K562 (cell line): Measurements from ENCODE around the gene LAMTOR1. TPM values are rescaled to one million over a fixed set of nuclear protein-coding genes. Genes with fewer than 3 reads are reported as not detected.

Experiments used
- CBFA2T3 ChIP-seq: fragments of 450-650 bp; IDR thresholded peaks from 2 replicates; pipeline ENCODE4 v1.6.1; 2017
- CREB1 ChIP-seq, 2 experiments: sonication (generic) in 1 of 2; formaldehyde crosslinking in 1 of 2; IDR thresholded peaks; 2 replicates each; pipeline versions ENCODE4 v1.6.1 to v1.8.0; 2012 to 2022; ENCODE audit warnings: inconsistent platforms in 1 of 2, mild to moderate bottlenecking in 1 of 2, missing genetic modification reagents in 1 of 2, moderate library complexity in 1 of 2
- DEAF1 ChIP-seq: fragments of 450-650 bp; formaldehyde crosslinking; IDR thresholded peaks from 2 replicates; pipeline ENCODE4 v1.4.0; 2020; ENCODE audit warnings: mild to moderate bottlenecking, moderate library complexity
- ETV1 ChIP-seq: fragments of 450-650 bp; conservative IDR thresholded peaks from 2 replicates; pipeline ENCODE4 v1.6.1; 2016; ENCODE audit warnings: missing genetic modification characterization, control low read depth, low read depth, missing compliant biosample characterization
- GABPA ChIP-seq: fragments of 200-800 bp; sonication (Bioruptor generic); conservative IDR thresholded peaks from 2 replicates; pipeline ENCODE4 v1.6.1; 2016; ENCODE audit warnings: low read depth, missing genetic modification characterization, missing compliant biosample characterization
- HNRNPH1 ChIP-seq: fragments of 200-400 bp; formaldehyde crosslinking; optimal IDR thresholded peaks from 2 replicates; pipeline ENCODE3; 2017; ENCODE audit warnings: low read depth, mild to moderate bottlenecking, low read length, moderate library complexity
- NCOA6 ChIP-seq: fragments of 450-650 bp; IDR thresholded peaks from 2 replicates; pipeline ENCODE4 v1.6.1; 2017; ENCODE audit warnings: mild to moderate bottlenecking
- NFATC3 ChIP-seq: fragments of 450-650 bp; IDR thresholded peaks from 2 replicates; pipeline ENCODE4 v1.6.1; 2017; ENCODE audit warnings: mild to moderate bottlenecking
- NFXL1 ChIP-seq: fragments of 450-650 bp; formaldehyde crosslinking; IDR thresholded peaks from 2 replicates; pipeline ENCODE4 v1.4.0; 2021; ENCODE audit warnings: mild to moderate bottlenecking
- NR2F6 ChIP-seq: fragments of 450-650 bp; formaldehyde crosslinking; IDR thresholded peaks from 2 replicates; pipeline ENCODE4 v1.4.0; 2020; ENCODE audit warnings: mild to moderate bottlenecking
- NR3C1 ChIP-seq: sonication (generic); formaldehyde crosslinking; IDR thresholded peaks from 2 replicates; pipeline ENCODE4 v1.8.1; 2022; ENCODE audit warnings: missing genetic modification reagents
- RERE ChIP-seq: sonication (generic); formaldehyde crosslinking; IDR thresholded peaks from 2 replicates; pipeline ENCODE4 v1.8.0; 2023; ENCODE audit warnings: missing genetic modification reagents, mild to moderate bottlenecking, borderline replicate concordance
- SMARCB1 ChIP-seq: IDR thresholded peaks from 2 replicates; pipeline ENCODE4 v1.6.1; 2011; ENCODE audit warnings: improper control_type of control experiment, low read depth; ENCODE audit not compliant: insufficient read length
- SNIP1 ChIP-seq: fragments of 450-650 bp; IDR thresholded peaks from 2 replicates; pipeline ENCODE4 v1.7.1; 2017; ENCODE audit warnings: low read depth, mild to moderate bottlenecking
- TBP ChIP-seq: optimal IDR thresholded peaks from 2 replicates; pipeline ENCODE3; 2011; ENCODE audit warnings: low read depth, low read length, improper control_type of control experiment
- ZNF124 ChIP-seq: sonication (generic); formaldehyde crosslinking; IDR thresholded peaks from 2 replicates; pipeline ENCODE4 v1.8.1; 2022; ENCODE audit warnings: missing genetic modification reagents
- ZNF232 ChIP-seq: sonication (generic); formaldehyde crosslinking; IDR thresholded peaks from 2 replicates; pipeline ENCODE4 v1.8.0; 2022; ENCODE audit warnings: mild to moderate bottlenecking, missing genetic modification reagents
- ZNF239 ChIP-seq: fragments of 250-450 bp; sonication (Bioruptor Pico); IDR thresholded peaks from 2 replicates; pipeline ENCODE4 v1.4.0; 2020; ENCODE audit warnings: mild to moderate bottlenecking
- ZNF436 ChIP-seq: fragments of 250-450, 450-650 bp; sonication (Bioruptor Pico); formaldehyde crosslinking; IDR thresholded peaks from 2 replicates; pipeline ENCODE4 v1.7.0; 2020; ENCODE audit warnings: mild to moderate bottlenecking
- ZNF551 ChIP-seq: fragments of 250-450 bp; sonication (Bioruptor Pico); IDR thresholded peaks from 2 replicates; pipeline ENCODE4 v1.5.0; 2021; ENCODE audit warnings: mild to moderate bottlenecking, moderate library complexity
- ZNF780A ChIP-seq: fragments of 250-450 bp; sonication (Bioruptor Pico); IDR thresholded peaks from 2 replicates; pipeline ENCODE4 v1.5.0; 2021; ENCODE audit warnings: mild to moderate bottlenecking
- polyA plus RNA-seq, 8 experiments: library from polyadenylated mRNA; depleted of rRNA in 4 of 8; stranded (reverse) in 5 of 8; unstranded in 3 of 8; fragments of >200 nt; fragmentation: Nextera tagmentation in 2 of 8; fragmentation: Illumina TruSeq in 1 of 8; extraction: Ambion mirVana in 2 of 8; extraction: Trizol in 1 of 8; gene quantifications; 2 replicates each; pipeline versions ENCODE4 v1.2.1 to v1.2.3, GENCODE V29; 2011 to 2014; ENCODE audit warnings: inconsistent platforms in 1 of 8, missing spikeins in 1 of 8
- total RNA-seq, 7 experiments: library from RNA; depleted of rRNA in 6 of 7; stranded (reverse); fragments of >200 nt in 6 of 7; fragmentation: Illumina TruSeq in 2 of 7; extraction: Trizol in 2 of 7; gene quantifications; 2 replicates each; pipeline versions ENCODE4 v1.2.1 to v1.2.3, GENCODE V29; 2011 to 2021; ENCODE audit warnings: low replicate concordance in 1 of 7
- TF ChIP-seq, protein P1 (sequence below): fragments of 450-650 bp; IDR thresholded peaks from 2 replicates; pipeline ENCODE4 v1.7.1; 2018; ENCODE audit warnings: mild to moderate bottlenecking, low read depth; ENCODE audit not compliant: partially characterized antibody

LAMTOR1 gene
- total and polyA plus RNA-seq, 9 of the 15 experiments (the other 6 are each of a cell fraction or from before 2014, with no cell fraction given), result 62.6 to 104 (median 85.3) TPM

DNA sequence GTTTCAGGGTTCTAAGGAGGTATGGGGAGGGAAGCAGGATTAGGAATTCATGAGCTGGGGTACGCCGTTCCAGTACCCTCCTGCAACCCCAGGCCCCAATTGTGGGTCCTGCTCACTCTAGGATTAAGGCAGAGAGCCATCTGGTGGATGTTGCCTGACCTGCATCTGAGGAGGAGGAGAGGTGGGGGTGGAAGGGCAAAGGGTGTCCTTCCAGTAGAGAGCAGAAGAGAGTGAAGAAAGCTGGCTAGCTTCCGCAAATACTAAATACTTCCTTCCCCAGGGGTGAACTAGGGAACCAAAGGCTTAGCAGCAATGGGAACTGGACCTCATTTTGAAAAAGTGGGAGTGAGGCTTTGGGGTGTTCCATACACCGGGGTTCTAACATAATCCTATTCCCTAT is 11.8 kb downstream of the LAMTOR1 start (continued):
- TF ChIP-seq GABPA (tag) (peak; percentile 34; the same call in 1 of the 2 replicates), NR3C1 (CRISPR knock-in tag) (no peak), TBP (no peak), DEAF1 (peak; percentile 87), NCOA6 (no peak), NFXL1 (CRISPR knock-in tag) (no peak), SMARCB1 (no peak), ZNF232 (CRISPR knock-in tag) (no peak), ZNF124 (CRISPR knock-in tag) (no peak), CBFA2T3 (no peak), ZNF551 (CRISPR knock-in tag) (no peak), NFATC3 (no peak), CREB1 (IDR thresholded peaks at IDR 0.05) (no peak), CREB1 (CRISPR knock-in tag; IDR thresholded peaks at IDR 0.05) (no peak), SNIP1 (no peak), HNRNPH1 (no peak), ETV1 (tag) (peak; percentile 45; the same call in 1 of the 2 replicates), ZNF780A (CRISPR knock-in tag) (no peak), ZNF436 (CRISPR knock-in tag) (no peak), NR2F6 (CRISPR knock-in tag) (no peak), ZNF239 (no peak), RERE (CRISPR knock-in tag) (no peak)
- TF ChIP-seq, protein P1, sequence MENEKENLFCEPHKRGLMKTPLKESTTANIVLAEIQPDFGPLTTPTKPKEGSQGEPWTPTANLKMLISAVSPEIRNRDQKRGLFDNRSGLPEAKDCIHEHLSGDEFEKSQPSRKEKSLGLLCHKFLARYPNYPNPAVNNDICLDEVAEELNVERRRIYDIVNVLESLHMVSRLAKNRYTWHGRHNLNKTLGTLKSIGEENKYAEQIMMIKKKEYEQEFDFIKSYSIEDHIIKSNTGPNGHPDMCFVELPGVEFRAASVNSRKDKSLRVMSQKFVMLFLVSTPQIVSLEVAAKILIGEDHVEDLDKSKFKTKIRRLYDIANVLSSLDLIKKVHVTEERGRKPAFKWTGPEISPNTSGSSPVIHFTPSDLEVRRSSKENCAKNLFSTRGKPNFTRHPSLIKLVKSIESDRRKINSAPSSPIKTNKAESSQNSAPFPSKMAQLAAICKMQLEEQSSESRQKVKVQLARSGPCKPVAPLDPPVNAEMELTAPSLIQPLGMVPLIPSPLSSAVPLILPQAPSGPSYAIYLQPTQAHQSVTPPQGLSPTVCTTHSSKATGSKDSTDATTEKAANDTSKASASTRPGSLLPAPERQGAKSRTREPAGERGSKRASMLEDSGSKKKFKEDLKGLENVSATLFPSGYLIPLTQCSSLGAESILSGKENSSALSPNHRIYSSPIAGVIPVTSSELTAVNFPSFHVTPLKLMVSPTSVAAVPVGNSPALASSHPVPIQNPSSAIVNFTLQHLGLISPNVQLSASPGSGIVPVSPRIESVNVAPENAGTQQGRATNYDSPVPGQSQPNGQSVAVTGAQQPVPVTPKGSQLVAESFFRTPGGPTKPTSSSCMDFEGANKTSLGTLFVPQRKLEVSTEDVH, result no peak
